ENCODE measurements around the gene TIPIN. TPM values are rescaled to one million over a fixed set of nuclear protein-coding genes. Genes with fewer than 3 reads are reported as not detected.
"Not testable (repeated sequence)": the region's sequence is repeated elsewhere in the genome, so short reads cannot be mapped to it uniquely, and the experiment has no call there.

Gene TIPIN
- total RNA-seq, 1 donor from 2014 or later, result 10.8 TPM

- ChIA-PET CTCF (interaction anchor here (1.2 kb wide), 1 partner anchor 9 kb away, joined by 3 read pairs; no protein-coding TSS in a partner anchor), POLR2A (interaction anchor here (0.7 to 2.6 kb wide), 6 partner anchors 16 to 129 kb away, joined by 3 to 21 read pairs (median 4); partner anchors contain the start of genes MAP2K1 and SNAPC5)
- intact Hi-C loops (cut with micrococcal nuclease), result loop anchor here (1.0 kb wide), 2 partner anchors 14 to 16 kb away; partner anchors contain the start of genes MAP2K1 and TIPIN
- DNase-seq (no peak), ATAC-seq (ENCODE audit: low read depth) (peak; percentile 78)
- peaks cover 2% of the 10 kb centered on the region for H3K9me3 Mint-ChIP-seq
- peaks cover 13% of the 10 kb centered on the region for H3K4me1 Mint-ChIP-seq
- no peak for TF ChIP-seq CTCF (IDR thresholded peaks at IDR 0.05)
- H3K36me3 Mint-ChIP-seq (ENCODE audit: low read depth), result no peaks in the 10 kb centered on the region
- H3K4me3 Mint-ChIP-seq, result peak overlapping the region; percentile 80
- no peaks in the 10 kb centered on the region for H3K27me3 Mint-ChIP-seq
- H3K27ac Mint-ChIP-seq, result peak overlapping the region; percentile 89
Measured at GRCh38 chr15:66369773-66370651, 13.5 kb upstream of the TIPIN start.

- ATAC-seq (ENCODE audit: low read depth) (no peak), DNase-seq (no peak)
- H3K9me3 Mint-ChIP-seq, result no peaks in the 10 kb centered on the region
- H3K4me1 Mint-ChIP-seq, result peaks cover 8% of the 10 kb centered on the region
- intact Hi-C loops (cut with micrococcal nuclease), result no loop called here
- no peak overlapping the region for H3K4me3 Mint-ChIP-seq
- H3K27ac Mint-ChIP-seq, result no peak overlapping the region
- no peaks in the 10 kb centered on the region for H3K36me3 Mint-ChIP-seq (ENCODE audit: low read depth)
- H3K27me3 Mint-ChIP-seq, result no peaks in the 10 kb centered on the region
- TF ChIP-seq CTCF (IDR thresholded peaks at IDR 0.05), result no peak
- POLR2A ChIA-PET, result no interaction called here
- CTCF ChIA-PET, result no interaction called here
Measured at GRCh38 chr15:66364944-66365528, 8.6 kb upstream of the TIPIN start.

DNA sequence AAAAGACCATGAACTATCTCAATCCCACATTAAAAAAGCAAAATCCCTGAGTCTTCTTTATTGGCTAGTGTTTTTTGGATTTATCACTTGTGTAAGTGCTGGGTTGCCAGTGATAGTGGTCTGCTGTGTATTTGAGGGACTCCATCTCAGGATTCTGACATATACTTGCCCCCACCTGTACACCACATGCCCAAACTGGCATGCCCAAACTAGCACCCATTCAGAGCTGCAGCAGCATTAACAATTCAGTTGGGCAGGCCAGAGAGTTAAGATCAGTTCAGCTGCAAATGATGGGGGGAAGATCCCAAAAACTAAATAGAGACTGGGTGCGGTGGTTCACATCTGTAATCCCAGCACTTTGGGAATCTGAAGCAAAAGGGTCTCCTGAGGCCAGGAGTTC, 6.3 kb upstream of the TIPIN start:
- H3K27ac Mint-ChIP-seq, result no peak overlapping the region
- no peak for ATAC-seq (ENCODE audit: low read depth)
- no peak for TF ChIP-seq CTCF (IDR thresholded peaks at IDR 0.05)
- ChIA-PET CTCF (no interaction called here), POLR2A (no interaction called here)
- peaks cover 7% of the 10 kb centered on the region for H3K4me1 Mint-ChIP-seq
- intact Hi-C loops (cut with micrococcal nuclease), result no loop called here
- no peak for DNase-seq
- H3K9me3 Mint-ChIP-seq, result no peaks in the 10 kb centered on the region
- no peaks in the 10 kb centered on the region for H3K36me3 Mint-ChIP-seq (ENCODE audit: low read depth)
- no peak overlapping the region for H3K4me3 Mint-ChIP-seq
- no peaks in the 10 kb centered on the region for H3K27me3 Mint-ChIP-seq

GRCh38 chr15:66361745-66362460, 5.4 kb upstream of the TIPIN start:
- H3K4me3 Mint-ChIP-seq; POLR2A ChIA-PET; CTCF ChIA-PET; DNase-seq; ATAC-seq (ENCODE audit: low read depth); H3K27ac Mint-ChIP-seq; H3K27me3 Mint-ChIP-seq; intact Hi-C loops (cut with micrococcal nuclease); H3K36me3 Mint-ChIP-seq (ENCODE audit: low read depth); H3K9me3 Mint-ChIP-seq: not testable (repeated sequence)
- H3K4me1 Mint-ChIP-seq, result peaks cover 11% of the 10 kb centered on the region

DNA sequence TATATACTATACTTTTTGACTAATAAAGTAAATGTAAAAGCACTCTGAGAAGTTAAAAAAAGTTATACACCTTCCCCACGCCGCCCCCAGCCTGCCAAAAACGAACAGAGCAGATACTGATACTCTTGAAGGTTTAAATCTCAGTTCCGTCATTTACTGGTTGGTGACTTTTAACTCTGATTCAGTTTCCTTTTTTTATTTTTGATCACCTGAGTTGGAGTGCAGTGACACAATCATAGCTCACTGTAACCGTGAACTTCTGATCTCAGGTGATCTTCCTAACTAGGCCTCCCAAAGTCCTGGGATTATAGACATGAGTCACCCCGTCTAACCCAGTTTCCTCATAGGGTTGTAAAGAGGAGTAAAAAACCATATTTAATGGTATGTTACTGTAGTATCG, 3.3 kb upstream of the TIPIN start:
- intact Hi-C loops (cut with micrococcal nuclease), result no loop called here
- ChIA-PET CTCF (no interaction called here), POLR2A (no interaction called here)
- peak overlapping the region; percentile 28 for H3K4me3 Mint-ChIP-seq
- H3K9me3 Mint-ChIP-seq, result no peaks in the 10 kb centered on the region
- peaks cover 24% of the 10 kb centered on the region for H3K4me1 Mint-ChIP-seq
- H3K36me3 Mint-ChIP-seq (ENCODE audit: low read depth), result peaks cover 6% of the 10 kb centered on the region
- DNase-seq (no peak), ATAC-seq (ENCODE audit: low read depth) (no peak)
- H3K27me3 Mint-ChIP-seq, result no peaks in the 10 kb centered on the region
- TF ChIP-seq CTCF (IDR thresholded peaks at IDR 0.05), result no peak
- H3K27ac Mint-ChIP-seq, result peak overlapping the region; percentile 73
